SU-DHL-6 (cell line): ENCODE data around the gene CTH.

ENCODE experiments used
- H2AFZ ChIP-seq: fragments of 200-600 bp; sonication (generic); 2 replicates; pipeline ENCODE4 v1.6.1; 2014; ENCODE audit warnings: low read depth, mild to moderate bottlenecking, moderate library complexity, mixed read lengths, antibody characterized with exemption, low read length; ENCODE audit not compliant: severe bottlenecking
- H3F3A ChIP-seq: fragments of 200-600 bp; shearing (Covaris generic); 2 replicates; pipeline ENCODE4 v1.6.0; 2016; ENCODE audit warnings: antibody characterized with exemption, mild to moderate bottlenecking; ENCODE audit not compliant: insufficient read depth
- H3K27ac ChIP-seq: fragments of 200-600 bp; sonication (generic); 2 replicates; pipeline ENCODE4 v1.5.1; 2016; ENCODE audit warnings: low read depth, mild to moderate bottlenecking, low read length, moderate library complexity, mixed read lengths
- H3K27me3 ChIP-seq: fragments of 200-600 bp; sonication (generic), shearing (Covaris generic); 2 replicates; pipeline ENCODE4 v1.6.0; 2014; ENCODE audit warnings: mild to moderate bottlenecking, low read length
- H3K36me3 ChIP-seq: fragments of 200-600 bp; sonication (generic); 2 replicates; pipeline ENCODE4 v1.6.1; 2014; ENCODE audit warnings: mild to moderate bottlenecking, low read length, mixed read lengths
- H3K4me2 ChIP-seq: fragments of 300-600, 200-600 bp; shearing (Covaris generic), sonication (generic); 2 replicates; pipeline ENCODE4 v1.6.0; 2014; ENCODE audit warnings: low read length, low read depth, mild to moderate bottlenecking; ENCODE audit not compliant: poor library complexity, severe bottlenecking
- H3K4me3 ChIP-seq: fragments of 200-600 bp; sonication (generic); 2 replicates; pipeline ENCODE4 v1.5.1; 2014; ENCODE audit warnings: antibody characterized with exemption, low read length, mild to moderate bottlenecking, mixed read lengths; ENCODE audit not compliant: insufficient read depth, poor library complexity, severe bottlenecking
- H3K79me2 ChIP-seq: fragments of 200-600 bp; sonication (generic); 2 replicates; pipeline ENCODE4 v1.6.1; 2014; ENCODE audit warnings: mild to moderate bottlenecking, low read length, moderate library complexity; ENCODE audit not compliant: insufficient read depth
- H3K9ac ChIP-seq: fragments of 200-600 bp; sonication (generic); 2 replicates; pipeline ENCODE4 v1.7.0; 2014; ENCODE audit warnings: mild to moderate bottlenecking, low read length
- H3K9me2 ChIP-seq: fragments of 200-600 bp; sonication (generic); replicated peaks from 2 replicates; pipeline ENCODE4 v1.6.1; 2014; ENCODE audit warnings: low read length; ENCODE audit not compliant: insufficient read depth
- H3K9me3 ChIP-seq: fragments of 200-600 bp; sonication (generic); 2 replicates; pipeline ENCODE4 v1.6.1; 2014; ENCODE audit warnings: low read length, mixed read lengths; ENCODE audit not compliant: insufficient read depth
- H4K20me1 ChIP-seq: fragments of 200-600 bp; sonication (generic); 2 replicates; pipeline ENCODE4 v1.6.1; 2014; ENCODE audit warnings: low read depth, mild to moderate bottlenecking, antibody characterized with exemption, low read length, moderate library complexity, mixed read lengths
- CTCF ChIP-seq: fragments of 200-600 bp; sonication (generic); IDR thresholded peaks from one replicate; pipeline ENCODE4 v1.5.1; 2017; ENCODE audit warnings: antibody characterized with exemption, mild to moderate bottlenecking, low read length, moderate library complexity; ENCODE audit not compliant: insufficient read depth, poor library complexity, severe bottlenecking
- EZH2phosphoT487 ChIP-seq: fragments of 200-600 bp; sonication (generic), shearing (Covaris generic); conservative IDR thresholded peaks from 2 replicates; pipeline ENCODE4 v1.6.1; 2018; ENCODE audit warnings: mild to moderate bottlenecking, antibody characterized with exemption, low read length, moderate library complexity, mixed read lengths

Gene CTH

GRCh38 chr1:70487910-70488665 is 77.0 kb downstream of the CTH start:
- Histone ChIP-seq H3F3A (no peaks in the 10 kb centered on the region), H3K36me3 (no peaks in the 10 kb centered on the region), H3K27me3 (no peaks in the 10 kb centered on the region), H3K4me2 (no peak overlapping the region), H3K9ac (no peak overlapping the region), H3K4me3 (no peak overlapping the region), H3K9me2 (no peaks in the 10 kb centered on the region), H2AFZ (no peak overlapping the region), H3K27ac (no peak overlapping the region), H3K79me2 (no peaks in the 10 kb centered on the region), H3K9me3 (no peaks in the 10 kb centered on the region), H4K20me1 (no peaks in the 10 kb centered on the region)
- peak; percentile 46 for TF ChIP-seq CTCF
- TF ChIP-seq EZH2phosphoT487: no peak
